Epidermal melanocyte (primary cell): Measurements from ENCODE around the gene RNFT2.
A peak's percentile ranks its signal among the peaks of the same experiment; 100 is the strongest.

Experiments used
- DNase-seq: peaks from one replicate; pipeline ENCODE4 v3.0.0; 2011; ENCODE audit warnings: low spot score; ENCODE audit not compliant: insufficient read length

RNFT2 gene

DNA sequence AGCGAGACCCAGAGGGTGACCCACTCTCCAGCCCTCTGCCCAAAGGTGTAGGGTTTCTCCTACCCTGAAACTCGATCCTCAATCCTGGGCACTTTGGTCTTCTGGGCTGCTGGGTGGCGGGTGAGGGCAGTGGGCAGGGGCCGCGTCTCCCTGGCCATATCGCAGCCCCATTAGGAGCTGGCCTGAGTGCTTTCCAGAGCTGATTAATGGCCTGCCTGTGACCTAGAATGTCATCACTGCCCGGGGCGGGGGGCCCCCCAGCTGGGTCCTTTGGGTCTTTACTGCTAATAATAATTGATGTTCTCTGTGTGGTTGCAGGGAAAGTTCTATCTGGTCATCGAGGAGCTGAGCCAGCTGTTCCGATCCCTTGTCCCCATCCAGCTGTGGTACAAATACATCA lies 95.4 kb downstream of the RNFT2 start:
- DNase-seq, result no peak

DNA sequence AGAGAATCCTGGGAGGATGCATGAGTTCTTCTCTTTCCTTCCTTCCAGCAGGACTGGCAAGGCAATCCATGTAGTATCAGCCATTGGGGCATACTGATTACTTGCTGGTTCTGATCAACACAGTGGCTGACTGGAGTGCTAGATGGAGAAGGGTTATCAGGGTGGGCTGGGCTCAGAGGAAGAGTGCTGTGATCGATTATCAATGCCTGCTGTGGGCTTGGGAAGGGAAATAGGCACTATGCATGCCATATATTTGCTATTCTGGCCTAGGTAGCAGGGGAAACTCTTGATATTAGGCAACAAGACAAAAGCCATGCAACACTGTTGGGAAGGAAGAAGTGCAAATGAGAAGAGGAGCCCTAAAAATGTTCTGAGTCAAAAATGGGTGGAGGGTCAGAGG lies 97.4 kb downstream of the RNFT2 start:
- DNase-seq, result no peak

DNA sequence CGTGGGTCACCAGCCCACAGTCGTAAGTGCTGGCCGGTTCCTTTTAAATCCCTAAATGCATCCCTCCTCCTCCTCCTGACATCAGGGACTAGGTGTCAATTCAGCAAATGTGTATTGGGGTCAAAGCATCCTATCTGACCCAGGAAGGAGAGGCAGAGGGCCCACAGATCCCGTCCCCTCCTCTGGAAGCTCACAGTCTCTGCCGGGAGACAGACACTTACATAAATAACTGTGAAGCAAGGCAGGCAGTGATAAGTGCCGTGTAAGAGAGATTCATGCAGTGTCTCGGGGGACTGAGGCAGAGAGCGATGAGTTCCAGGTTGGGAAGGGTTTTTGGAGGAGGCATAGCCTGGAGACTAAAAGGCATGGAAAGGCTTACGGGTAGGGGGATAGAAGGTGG lies 99.0 kb downstream of the RNFT2 start:
- no peak for DNase-seq

DNA sequence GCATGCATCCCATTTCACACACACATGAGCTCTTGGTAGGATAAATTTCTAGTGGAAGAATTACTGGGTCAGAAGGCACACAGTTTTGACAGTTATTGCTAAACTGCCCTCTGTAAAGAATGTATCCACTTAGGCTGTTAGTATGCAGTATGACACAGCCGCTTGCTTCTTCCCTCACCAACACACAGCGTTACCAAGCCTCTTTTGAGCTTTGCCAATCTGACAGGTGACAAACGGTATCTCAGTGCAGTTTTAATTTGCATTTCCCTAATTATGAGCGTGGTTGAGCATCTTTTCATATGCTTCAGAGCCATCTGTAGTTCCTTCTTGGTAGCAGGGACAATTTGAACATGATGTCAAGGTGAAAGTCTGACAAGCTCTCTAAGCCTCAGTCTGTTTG lies 100.2 kb downstream of the RNFT2 start:
- no peak for DNase-seq

DNA sequence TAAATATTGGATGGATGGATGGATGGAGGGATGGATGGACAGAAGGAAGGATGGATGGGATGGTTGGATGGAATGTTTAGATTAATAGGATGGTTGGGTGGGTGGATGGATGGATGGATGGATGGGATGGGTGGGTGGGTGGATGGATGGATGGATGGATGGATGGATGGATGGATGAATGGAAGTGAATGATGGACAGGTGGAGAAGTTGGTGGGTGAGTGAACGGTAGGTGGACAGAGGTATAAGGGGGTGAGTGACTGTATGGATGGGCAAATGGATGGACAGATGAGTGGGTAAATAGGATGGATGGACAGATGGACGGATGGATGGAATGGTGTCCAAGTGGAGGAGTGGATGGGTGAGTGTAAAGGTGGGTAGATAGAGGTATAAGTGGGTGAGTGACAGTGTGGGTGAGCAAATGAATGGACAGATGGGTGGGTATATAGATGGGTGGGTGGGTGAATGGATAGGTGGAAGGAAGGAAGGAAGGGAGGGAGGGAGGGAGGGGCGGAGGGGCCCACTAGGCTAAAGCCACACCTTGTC lies 101.2 kb downstream of the RNFT2 start:
- no peak for DNase-seq

DNA sequence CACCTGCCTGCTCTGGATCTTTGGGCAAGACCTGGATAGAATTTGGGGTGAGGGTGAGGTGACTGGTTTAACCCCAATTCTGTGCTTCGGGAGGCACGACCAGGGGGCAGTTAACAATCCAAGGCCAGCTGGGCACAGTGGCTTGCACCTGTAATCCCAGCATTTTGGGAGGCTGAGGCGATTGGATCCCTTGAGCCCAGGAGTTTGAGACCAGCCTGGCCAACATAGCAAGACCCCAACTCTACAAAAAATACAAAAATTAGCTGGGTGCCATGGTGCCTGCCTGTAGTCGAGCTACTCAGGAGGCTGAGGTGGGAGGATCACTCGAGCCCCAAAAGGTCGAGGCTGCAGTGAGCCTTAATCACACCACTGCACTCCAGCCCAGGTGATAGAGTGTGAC lies 105.0 kb downstream of the RNFT2 start:
- DNase-seq, result no peak

DNA sequence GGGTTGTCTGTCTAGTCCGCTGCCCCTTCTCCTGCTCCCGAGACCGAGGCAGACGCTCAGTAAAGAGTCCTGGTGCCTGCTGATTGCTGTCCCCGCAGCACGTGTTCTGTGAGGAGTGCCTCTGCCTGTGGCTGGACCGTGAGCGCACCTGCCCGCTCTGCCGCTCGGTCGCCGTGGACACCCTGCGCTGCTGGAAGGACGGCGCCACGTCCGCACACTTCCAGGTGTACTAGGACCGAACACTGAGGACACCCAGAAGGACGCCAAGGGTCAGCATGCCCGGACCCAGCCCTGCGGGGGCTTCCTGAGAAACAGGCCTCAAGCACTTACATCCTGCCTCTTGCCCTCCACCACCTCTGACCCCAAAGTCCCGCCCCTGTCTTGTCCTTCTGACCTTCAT lies 111.1 kb downstream of the RNFT2 start:
- DNase-seq, result no peak

DNA sequence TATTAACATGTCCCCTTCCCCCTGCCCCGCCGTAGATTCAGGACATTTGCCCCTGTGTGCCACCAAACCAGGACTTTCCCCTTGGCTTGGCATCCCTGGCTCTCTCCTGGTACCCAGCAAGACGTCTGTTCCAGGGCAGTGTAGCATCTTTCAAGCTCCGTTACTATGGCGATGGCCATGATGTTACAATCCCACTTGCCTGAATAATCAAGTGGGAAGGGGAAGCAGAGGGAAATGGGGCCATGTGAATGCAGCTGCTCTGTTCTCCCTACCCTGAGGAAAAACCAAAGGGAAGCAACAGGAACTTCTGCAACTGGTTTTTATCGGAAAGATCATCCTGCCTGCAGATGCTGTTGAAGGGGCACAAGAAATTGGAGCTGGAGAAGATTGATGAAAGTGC lies 114.2 kb downstream of the RNFT2 start:
- DNase-seq, result no peak

DNA sequence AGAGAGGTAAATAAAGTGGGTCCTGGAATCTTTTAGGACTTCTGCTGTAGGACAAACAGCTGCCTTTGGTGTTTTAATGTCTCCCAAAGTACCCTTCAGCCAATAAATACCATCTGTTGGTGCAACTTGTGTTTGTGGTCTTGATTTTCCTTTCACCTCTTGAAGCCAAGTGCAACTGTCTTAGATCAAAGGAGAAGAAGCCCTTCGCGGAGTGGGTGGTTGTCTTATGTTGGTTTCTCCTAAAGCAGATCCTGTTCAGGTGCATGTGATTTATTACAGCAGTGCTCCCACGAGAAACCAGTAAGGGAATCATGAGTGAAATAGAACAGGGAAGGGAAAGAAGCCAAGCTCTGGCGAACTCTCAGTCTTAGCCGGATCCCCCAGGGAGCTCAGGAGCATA lies 115.4 kb downstream of the RNFT2 start:
- no peak for DNase-seq

DNA sequence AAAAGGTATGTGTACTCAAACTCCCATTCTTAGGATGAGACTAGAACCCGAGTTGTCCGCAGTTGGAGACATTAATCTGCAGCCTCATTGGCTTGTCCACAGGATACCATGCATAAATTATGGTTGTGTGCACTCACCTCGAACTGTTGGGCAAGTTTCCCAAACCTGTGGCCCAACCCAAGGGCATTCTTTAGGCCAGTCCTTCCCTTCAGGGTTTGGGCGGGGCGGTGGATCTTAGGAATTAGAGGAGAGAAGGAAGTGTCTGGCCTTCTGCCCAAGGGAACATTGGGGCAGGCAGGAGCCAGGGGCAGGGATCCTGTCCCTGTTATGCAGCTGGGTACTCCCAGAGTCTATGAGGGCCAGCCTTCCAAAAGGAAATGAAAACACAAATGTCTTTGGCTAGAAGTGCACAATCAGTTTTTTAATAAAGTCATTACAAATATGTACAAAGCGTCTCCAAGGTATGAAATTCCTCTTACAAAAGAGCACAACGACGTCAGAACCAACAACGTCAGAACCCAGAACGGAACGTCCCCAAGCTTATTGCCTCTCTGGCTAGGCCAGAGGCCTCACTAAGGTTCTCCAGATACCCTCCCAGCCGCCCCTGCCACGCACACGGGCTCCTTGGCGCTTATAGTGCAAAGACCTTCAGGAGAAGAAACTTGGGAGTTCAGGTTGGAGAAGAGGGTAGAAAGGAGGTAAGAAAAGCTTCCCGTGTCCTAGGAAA lies 117.8 kb downstream of the RNFT2 start:
- DNase-seq, result no peak

DNA sequence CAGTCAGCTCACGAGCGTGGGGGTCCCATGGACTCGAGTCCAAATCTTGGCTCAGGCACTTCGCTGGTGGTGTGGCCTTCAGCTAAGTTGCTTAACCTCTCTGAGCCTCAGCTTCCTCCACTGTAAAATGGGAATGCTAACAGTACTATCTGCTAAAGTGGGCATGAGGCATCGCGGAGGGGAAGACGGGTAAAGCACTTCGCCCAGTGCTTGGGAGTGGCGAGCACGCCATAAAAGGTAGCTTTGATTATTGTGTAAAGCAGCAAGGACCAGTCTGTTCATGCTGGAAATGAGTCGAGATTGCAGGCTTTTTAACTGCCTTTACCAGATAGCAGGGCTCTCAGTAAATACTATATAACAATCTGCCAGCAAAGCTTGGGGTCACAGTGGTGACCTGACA lies 118.6 kb downstream of the RNFT2 start:
- DNase-seq, result no peak

DNA sequence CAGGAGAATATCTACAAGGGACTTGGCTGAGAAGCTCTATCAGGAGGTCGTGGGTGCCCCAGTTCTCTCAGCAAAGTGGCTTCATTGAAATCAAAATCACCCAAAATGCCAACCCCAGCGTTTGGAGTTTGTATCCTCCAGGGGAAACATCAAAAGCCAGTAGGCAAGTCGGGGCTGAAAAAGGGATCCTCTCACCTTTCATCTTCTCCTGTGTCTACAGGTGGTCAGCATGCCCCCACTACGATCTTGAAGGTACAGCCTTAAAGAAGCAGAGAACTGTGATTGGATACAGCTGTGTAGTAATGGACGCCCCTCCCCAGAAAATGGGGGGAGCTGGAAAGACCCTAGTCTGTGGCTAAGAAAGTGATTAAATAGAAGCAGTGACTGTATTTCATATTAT lies 121.0 kb downstream of the RNFT2 start:
- no peak for DNase-seq

DNA sequence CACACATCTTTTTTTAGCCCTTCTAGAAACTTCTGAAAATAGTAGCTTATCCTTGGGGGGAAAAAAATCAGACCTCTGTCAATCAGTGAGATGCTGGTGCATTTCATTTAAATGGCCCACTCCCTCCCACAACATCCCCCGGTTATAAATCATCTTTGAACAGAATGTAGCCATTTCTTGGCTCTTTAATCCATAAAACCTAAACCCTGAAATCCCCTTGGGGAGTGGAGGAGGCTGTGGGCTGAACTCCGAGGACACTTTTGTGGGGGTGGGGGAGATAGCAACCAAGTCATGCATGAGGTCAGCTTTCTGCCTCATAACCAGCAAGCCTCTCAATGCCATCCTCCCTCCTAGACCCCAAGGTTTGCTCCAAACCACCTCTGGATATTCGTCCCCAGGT lies 122.1 kb downstream of the RNFT2 start:
- DNase-seq, result no peak

DNA sequence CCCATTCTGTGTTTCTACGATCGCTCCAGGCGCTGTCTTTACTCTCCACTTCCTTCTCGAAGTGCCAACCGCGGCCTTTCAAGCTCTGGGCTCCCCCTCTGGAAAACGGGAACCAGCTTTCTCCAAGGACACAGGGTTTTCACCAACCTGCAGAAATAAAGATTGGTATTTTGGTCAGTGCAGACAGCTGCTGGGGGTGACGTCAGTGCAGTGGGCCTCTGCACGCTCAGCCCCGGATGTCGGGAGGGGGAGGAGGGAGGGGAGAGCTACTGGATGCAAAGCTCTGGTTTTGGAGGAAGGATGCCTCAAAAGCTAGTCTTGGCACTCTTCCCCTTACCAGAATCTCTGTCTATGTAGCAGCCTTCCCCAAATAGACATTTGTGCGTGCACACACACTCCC lies 123.2 kb downstream of the RNFT2 start:
- peak; percentile 49 for DNase-seq

DNA sequence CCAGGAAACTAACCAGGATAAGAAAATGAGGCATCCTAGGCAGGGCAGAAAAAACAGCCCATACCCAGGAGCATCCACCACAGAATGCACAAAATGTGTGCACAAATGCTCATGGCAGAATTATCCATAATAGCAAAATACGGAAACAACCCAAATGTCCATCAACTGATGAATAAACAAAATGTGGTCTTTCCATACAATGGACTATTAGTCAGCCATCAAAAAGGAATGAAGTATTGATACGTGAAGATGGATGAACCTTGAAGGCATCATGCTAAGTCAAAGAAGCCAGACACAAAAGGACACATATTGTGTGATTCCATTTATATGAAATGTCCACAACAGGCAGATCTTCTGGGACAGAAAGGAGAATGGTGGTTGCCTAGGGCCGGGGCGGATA lies 124.1 kb downstream of the RNFT2 start:
- DNase-seq, result no peak

DNA sequence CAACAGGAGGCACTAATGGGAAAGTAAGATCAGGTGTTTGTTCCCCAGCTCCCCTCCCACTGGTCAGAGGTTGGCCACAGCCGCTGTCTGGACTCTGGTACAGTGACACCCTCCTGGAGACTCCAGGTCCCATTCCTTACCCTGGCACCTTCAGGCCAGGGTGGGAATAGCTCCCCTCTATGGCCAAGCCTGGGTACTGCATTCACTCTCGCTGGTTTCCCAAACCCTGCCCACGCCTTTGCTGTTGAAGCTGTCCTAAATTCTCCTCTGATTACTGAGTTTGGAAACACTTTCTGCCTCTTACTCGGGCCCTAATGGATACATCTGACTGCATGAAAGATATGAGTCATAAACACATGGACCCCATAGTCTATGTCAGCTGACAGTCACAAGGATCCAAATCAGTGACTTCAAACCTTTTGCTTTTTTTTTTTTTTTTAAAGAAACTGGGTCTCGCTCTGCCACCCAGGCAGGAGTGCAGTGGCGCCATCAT lies 125.2 kb downstream of the RNFT2 start:
- DNase-seq, result no peak

DNA sequence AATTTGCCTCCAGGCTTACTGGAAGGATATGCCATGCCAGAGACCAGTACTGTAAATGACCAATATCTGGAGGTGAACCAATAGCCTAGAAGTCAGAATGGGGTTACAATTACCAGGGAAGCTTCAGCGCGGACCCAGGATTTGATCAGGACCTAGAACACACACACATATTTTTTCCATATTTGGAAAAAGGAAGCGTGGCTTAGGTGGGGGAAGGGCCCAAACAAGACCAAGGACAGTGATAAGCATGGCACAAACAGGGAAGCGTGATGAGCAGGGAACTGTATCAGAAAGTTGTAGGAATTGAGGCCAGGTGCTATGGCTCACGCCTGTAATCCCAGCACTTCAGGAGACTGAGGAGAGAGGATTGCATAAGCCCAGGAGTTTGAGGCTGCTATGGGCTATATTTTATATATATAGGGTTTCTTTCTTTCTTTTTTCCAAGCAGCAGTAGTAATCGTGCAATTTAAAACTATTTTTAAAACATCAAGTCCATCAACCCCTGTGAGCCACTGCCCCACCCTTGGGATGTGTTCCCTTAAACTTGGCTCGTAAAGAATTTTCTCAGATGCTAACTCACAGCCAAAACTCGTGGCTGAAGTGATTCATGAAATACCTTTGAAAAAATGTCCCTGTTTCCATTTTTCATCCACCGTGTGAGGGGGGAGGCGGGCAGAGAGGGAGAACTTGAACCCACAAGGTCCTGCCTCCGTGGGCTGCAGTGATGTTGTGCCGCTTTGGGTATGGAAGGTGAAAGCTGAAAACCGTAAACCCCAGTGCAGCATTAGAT lies 126.5 kb downstream of the RNFT2 start:
- no peak for DNase-seq

DNA sequence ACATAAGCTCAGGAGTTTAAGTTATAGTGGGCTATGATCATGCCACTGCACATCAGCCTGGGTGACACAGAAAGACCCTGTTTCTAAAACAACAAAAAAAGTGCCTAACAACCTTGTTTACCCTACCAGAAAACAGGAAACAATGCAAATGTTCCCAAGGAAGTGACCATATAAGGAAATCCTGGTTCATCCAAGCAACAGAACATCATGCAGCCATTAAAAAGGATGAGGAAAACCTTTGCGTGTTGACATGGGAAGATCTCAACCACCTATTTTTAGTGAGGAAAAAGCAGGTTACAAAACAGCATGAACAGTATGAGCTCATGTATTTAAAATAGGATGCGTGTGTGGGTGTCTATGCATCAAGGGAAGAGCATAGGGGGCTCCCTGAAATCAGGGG lies 129.4 kb downstream of the RNFT2 start:
- no peak for DNase-seq

DNA sequence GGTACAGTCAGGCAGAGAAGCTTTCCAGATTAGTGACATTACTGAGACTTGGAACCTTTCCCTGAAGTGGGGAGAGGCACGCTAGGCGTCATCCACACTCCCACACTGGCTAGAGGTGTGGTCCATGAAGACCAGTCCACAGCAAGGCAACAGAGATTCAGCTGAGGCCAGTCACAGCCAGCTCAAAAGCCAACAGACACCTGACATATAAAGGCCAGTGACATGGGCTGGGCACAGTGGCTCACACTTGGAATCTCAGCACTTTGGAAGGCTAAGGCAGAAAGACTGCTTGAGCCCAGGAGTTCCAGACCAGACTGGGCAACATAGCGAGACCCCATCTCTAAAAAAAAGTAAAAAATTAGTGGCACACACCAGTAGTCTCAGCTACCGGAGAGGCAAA lies 132.2 kb downstream of the RNFT2 start:
- DNase-seq, result no peak

DNA sequence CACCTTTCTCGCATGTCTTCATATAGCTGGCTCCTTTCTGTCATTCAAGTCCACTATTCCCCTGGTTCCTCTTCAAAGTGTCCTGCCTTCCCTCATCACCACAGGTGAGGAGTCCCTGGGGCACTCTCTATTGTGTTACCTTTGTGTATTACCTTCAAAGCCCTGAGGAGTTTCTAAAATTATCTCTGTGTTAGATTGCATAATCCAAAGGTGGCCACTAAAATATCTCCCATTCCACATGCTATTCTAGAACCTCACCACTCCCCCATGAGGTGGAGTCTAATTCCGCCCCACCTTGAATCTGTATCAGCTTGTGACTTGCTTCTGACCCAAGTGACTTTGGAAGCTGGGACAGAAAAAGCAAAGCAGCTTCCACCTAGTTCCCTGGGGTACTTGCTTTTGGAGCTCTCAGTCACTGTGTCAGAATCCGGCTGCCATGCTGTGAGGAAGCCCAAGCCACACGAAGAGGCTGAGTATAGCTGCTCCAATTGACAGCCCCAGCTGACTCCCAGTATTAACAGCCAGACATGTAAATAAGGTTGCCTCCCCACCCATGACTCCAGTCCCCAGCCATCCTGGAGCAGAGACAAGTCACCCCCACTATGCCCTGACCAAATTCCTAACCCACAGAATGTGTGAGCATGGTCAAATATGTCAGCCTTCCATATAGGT lies 136.3 kb downstream of the RNFT2 start:
- no peak for DNase-seq

DNA sequence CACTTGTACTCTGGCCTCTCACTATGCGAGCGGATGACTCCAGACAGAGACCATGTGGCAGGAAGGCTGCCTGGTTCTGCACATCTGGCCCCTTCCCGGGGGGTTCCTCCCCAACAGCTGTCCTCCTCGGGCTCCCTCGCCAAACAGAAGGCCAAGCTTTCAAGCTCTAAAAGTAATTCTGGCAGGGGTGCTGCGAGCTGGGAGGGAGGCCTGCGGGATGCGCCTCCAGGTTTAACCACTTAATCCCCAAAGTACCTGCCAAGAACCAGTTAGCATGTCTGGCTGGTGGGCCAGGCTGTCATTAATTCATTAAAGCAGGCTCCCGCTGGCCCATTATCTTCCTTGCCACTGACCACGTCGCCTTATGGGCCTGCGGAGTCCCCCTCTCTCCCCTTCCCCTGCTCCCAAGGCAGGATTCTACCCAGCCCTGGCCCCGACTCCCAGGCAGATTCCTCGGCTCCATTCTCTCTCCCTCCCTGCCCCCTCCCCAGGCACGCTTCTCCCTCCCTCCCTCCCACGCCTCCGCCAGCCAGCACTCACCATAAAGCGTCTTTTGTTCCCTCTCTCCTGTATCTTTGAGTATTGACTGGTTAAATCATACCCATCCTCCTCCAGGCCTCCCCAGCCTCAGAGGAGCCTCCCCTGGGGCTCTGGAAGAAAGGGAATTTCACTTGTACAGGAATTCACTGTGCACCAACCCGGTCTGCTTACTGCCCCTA lies 138.2 kb downstream of the RNFT2 start:
- peak; percentile 50 for DNase-seq
